GM19468 (cell line): ENCODE data around the gene IBSP.

Source experiments
- ATAC-seq: cut with Tn5 transposase; IDR thresholded peaks from one replicate; pipeline ENCODE4 v1.9.1; 2021; ENCODE audit warnings: mild to moderate bottlenecking, moderate library complexity, moderate number of reproducible peaks; ENCODE audit not compliant: unreplicated experiment; ENCODE audit errors: extremely low read depth

IBSP gene, protein sequence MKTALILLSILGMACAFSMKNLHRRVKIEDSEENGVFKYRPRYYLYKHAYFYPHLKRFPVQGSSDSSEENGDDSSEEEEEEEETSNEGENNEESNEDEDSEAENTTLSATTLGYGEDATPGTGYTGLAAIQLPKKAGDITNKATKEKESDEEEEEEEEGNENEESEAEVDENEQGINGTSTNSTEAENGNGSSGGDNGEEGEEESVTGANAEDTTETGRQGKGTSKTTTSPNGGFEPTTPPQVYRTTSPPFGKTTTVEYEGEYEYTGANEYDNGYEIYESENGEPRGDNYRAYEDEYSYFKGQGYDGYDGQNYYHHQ

DNA sequence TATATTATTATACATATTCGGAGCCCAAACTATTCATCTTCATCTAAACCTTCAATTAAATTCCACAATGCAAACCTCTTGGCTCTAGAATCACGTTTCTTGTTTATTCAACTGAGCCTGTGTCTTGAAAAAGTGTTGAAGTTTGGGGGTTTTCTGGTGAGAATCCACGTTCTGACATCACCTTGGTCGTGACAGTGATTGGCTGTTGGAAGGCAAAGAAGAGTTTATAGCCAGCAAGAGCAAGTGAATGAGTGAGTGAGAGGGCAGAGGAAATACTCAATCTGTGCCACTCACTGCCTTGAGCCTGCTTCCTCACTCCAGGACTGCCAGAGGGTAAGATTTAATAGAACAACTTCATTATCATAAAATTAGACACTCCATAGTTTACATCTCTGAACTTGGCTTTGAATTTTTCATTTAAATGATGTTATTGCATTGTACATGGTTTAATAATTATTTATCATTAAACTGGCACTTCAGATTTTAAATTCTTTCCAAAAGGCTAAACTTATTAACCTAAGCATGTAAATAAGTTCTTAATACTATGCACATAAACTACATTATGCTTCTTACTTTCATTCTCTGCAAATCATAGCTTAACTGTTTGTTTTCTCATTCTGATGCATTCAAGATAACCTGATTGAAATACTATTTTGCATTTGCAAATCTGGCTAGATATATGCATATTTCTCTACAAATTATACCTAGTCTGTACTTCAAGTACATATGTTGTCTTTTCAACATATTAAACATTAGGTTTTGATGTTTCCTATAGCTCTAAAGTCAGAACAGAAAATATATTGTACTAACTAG is at the start of gene IBSP:
Gene IBSP (plus strand): TSS at position 254 of the 813 bp plus-strand sequence. CDS start 2,808 bp downstream, outside the sequence.
- no peak for ATAC-seq

DNA sequence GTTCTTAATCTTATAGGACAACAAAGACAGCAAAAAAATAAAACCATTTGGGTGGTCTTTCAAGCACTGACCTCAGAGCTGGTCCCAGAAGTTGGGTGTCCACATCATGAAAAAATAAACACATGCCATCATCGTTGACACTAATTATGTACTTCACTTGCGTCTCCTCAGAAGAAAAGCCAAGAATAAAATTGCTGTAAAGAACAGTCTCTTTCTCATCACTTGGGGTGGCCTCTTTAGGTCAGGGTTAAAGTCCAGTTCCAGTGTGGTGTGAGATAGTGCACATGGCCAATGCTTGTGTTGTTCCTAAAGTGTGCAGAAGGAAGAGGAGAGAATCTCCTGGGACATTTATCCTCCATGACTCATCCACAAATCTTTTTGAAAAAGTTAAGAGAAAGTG is 49.5 kb upstream of the IBSP start:
- ATAC-seq: no peak

DNA sequence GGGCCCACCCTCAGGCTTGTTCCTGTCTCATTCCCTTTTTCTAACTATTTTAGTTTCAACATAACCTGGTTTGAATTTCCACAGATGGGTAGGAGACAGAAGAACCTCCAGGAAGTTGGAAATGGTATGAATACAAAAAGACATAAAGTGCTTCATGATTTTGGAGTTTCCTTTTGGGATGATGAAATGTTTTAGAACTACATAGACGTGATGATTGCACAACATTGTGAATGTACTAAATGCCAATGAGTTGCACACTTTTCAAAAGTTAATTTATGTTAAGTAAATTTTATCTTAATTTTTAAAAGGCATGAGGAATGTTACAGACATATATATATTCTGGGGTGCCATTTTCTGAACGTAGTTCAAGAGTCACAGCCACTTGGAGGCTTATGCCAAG is 41.1 kb upstream of the IBSP start:
- ATAC-seq: no peak

DNA sequence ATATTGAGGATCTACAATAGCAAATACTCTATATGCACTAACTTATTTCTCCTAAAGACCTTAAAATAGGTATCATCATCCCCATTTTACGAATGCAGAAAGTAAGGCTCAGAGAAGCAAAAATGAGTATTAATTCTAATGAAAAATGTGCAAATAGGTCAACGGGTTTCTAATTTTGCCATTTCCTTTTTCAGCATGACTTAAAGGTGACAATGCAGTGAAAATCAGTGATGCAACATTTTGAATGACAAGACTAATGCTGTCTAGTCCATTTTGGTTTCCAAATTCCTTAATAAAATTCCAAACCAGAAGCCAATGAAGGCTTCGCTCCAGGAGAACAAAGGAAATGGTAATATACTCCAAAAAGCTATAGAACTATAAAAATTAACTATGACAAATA is 37.0 kb upstream of the IBSP start:
- no peak for ATAC-seq

DNA sequence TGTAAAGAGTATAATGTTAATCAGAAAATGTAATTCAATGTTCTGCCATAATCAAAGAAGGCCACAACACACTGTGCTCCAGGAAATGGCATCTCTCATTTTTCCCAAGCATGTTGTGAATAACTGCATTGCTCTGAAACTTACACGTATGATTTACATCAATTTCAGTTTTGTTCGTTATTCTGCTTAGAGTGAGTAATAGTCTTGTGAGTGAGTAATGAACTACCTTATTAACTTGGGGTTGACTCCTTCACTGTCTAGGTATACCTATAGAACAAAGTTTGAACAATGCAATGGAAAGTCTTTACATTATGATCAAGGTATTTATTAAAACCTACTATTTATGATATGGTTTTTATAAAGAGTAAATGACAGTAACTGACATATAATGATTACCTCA is 17.8 kb upstream of the IBSP start:
- no peak for ATAC-seq

DNA sequence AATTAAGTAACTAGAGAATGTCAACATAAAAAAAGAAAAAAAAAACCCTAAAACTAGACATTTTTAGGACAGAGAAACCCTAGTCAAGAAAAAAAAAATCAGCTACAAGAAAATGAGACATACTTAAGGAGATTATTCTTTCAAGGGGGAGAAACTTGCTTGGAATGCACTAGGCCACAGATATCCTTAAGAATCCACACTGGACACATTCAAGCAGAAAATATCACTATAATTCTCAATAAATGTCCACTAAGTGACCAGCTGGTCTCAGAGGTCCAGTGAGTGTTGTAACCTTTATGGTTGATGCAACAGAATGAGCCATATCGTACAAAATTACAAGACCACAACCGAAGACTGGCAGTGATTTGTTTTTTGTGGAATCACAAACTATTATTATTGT is 15.6 kb upstream of the IBSP start:
- no peak for ATAC-seq

DNA sequence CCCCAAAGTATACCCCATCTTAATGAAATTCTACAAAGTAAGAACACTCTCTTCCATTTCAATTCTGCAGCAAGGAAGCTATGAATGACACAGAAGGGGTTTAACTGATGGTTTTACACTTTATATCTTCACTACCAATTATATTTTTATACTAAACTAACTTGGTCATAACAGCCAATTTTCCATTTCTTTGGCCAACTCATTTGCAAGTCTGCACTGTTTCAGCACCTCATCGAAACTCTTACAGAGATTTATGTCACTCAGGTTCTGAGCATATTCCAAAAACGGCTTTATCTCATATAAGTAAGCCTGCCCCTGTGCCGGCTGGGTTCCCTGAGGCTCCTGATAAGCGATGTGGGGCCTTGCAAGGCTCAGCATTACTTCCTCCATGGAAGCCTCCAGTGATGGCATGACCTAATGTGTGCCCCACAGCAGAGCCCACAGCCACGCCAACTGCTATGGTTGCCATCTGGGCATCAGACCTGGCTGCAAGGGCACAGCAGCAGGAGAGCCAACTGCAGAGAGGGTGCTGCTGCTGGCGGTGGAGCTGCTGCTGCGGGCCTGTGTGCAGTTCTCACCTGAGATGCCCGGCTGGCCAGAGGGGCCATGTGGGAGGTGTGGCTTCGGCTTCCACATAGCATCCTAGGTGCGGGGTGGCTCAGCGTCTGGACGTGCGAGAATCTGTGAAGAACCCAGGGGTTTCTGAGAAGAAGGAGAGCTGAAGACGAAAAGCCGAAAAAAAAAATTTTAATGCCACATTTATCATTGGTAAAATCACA is 13.4 kb upstream of the IBSP start:
- ATAC-seq: no peak

DNA sequence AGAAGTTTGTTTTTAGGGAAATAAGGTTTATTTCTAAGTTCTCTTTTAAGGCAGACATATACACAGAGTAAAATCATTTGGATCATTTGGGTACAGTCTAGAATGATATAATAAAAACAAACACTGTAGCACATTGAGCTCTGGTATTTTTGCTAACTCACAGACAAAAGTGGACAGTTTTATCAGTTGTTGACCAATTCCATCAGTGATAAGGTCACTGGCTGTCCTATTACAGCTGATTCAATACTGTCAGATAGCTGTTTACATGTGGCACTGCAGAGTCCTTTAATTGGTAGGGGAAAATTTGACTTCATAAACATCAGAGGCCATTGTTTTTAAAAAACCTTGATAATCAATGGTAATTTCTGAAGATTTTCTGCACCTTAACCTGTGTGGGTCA is 3.5 kb downstream of the IBSP start:
- no peak for ATAC-seq

DNA sequence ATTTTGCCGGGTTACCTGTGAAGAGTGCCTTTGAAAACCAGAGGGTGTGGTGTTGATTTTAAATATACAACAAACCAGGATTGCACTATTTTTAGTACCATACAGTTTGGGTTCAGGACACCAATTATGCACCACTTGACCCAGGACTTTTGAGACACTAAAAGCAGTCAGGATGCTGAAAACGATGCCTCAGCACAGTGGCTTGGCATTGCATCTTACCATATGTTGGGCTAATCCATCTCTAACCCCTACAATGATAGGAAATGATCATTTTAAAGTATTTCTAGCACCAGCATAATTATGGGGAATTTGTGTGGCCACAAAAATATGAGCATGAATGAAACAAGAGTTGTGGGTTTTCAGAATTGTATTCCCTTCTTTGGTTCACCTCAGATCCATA is 4.1 kb downstream of the IBSP start:
- ATAC-seq: no peak

DNA sequence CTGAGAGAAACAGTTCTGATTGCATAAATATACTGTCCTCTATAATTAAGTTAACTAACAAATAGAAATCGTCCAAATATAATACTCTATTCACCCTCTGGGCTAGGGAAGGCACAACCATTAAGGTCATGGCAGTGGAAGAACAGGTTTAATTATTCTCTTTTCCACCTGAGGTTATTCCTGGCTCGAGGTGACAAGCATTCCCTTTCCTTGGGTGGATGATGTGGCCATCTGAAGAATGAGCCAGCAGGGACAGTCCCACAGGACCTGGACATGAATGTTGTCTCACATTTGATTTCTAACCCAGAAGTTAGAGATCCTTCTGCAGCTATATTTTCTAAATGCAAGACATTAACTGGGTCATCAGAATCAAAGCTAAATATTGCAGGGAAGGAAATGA is 5.5 kb downstream of the IBSP start:
- no peak for ATAC-seq

DNA sequence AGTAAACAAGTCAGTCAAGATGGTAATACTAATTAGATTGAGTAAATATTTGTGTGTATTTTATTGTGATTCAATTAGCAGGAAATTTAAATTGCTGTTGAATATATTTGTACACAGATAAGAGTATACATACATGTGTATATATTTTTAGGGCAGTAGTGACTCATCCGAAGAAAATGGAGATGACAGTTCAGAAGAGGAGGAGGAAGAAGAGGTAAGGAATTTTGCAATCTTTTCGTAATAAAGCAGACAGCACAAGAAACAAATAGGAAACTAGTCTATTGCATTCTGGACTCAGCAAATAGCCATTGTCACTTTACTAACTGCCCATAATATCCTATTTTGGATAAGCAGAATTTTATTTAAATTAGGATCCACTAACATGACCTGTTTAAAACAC is 6.6 kb downstream of the IBSP start:
- no peak for ATAC-seq

DNA sequence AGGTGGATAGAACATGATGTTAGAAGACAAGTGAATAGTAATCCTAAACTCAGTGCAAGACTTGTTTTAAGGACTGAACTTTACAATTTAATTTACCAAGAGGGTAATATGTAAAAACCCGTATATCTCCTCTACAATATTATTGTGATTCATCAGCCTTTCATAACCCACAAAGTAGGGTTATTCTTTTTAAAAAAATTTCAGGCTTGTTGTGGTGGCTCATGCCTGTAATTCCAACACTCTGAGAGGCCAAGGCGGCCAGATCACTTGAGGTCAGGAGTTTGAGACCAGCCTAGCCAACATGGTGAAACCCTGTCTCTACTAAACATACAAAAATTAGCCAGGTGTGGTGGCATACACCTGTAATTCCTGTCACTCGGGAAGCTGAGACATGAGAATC is 7.2 kb downstream of the IBSP start:
- no peak for ATAC-seq

DNA sequence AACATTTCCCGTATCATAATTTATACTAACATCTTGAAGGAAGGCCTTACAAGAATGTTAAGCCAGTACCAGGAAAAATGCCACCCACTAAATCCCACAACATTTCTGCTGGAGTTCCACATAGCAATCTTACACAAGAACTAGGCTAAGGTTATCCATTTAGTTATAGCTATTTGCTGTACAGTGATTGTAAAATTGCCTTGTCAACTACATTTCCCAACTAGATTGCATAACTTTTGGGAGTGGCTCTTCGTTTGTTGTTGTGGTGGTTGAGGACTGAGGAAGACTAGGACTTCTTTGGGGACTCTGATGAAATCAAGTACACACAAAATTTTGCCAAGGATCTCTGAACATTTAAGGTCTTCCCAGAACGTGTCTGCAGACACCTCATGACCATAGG is 8.0 kb downstream of the IBSP start:
- ATAC-seq: no peak

DNA sequence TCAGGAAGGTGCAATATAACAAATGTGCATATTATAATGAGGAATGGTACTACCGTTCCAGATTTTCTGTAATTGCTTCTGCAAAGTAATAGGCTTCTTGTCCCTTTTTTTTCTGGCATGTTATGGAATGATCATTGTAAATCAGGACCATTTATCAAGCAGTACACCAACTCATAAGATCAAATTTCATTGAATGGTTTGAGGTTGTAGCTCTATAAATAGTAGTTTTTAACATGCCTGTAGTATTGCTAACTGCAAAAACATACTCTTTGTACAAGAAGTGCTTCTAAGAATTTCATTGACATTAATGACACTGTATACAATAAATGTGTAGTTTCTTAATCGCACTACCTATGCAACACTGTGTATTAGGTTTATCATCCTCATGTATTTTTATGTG is 12.6 kb downstream of the IBSP start:
- no peak for ATAC-seq

DNA sequence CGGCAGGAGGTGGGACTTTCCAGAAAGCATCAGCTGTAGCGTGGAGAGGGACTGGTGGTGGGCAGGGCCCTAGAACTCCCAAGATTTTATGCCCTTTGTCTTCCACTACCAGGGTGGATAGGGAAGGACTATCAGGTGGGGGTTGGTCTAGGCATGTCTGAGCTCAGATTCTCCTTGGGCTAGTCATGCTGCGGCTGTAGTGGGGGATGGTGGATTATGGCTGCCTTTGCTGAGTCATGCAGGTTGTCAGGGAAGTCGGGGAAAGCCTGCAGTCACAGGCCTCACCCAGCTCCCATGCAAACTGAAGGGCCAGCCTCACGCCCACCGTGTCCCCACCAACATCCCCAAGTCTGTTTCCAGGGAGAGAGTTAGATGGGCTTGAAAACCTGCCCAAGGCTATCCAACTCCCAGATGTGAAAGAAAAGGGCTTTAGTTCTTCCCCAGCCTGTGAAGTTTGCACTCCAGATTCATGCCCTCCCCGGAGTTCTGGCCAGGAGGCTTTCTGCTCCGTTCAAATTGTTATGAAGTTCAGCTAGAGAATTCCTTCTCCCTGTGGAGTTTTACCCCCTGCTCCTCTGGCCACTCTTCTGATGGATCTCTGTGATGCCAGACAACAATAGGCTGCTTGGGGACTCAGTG is 20.0 kb downstream of the IBSP start:
- ATAC-seq: no peak

DNA sequence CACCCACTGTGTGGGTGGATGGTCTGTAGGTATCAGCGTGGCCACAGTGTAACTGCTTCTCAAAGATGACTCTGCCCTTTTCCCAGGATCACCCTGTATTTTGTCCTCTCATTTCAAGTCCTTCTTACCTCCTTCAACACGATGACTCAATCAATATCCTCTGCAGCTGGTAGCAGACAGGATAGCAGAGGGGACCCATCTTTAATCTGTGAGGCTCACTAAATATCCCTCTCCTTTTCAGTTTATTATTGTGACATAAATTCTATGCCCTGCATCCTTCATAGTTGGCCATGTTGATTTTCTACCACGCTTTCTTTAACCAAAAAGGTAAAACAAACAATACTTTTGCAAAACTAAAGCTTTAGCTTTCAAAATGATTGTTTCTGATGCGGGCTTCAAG is 23.8 kb downstream of the IBSP start:
- no peak for ATAC-seq

DNA sequence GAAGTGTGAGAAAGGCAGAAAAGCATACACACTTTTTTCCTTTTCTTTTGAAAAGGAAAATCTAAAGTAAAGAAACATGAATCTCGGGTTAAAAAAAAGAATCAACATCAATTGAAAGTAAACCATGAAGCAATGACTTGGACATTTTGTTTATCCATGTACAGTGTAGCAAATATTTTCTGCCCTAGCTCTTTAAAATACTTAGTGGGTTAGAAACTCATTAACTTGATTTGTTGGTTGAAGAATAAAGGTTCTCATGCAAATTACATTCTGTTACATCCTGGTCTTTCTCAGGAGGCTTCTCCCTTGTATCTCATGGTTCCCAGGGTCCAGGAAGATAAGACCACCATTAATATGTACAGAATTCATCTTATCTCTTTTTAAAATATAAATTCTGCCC is 24.4 kb downstream of the IBSP start:
- ATAC-seq: no peak

DNA sequence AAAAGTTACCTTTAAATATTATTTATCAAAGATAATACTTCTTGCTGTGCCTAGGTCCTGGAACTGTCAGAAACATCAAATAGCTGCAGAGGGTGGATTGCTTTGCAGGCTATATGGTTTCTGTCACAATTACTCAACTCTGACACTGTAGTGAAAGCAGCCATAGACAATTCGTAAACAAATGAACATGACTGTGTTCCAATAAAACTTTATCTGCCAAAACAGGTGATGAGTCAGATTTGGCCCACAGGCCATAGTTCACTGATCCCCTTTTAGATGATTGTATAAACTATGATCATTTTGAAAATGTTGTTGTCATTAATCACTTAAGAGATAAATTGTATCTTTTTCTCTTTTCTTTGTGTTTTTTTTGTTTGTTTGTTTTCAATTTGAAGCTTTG is 25.0 kb downstream of the IBSP start:
- ATAC-seq: no peak

DNA sequence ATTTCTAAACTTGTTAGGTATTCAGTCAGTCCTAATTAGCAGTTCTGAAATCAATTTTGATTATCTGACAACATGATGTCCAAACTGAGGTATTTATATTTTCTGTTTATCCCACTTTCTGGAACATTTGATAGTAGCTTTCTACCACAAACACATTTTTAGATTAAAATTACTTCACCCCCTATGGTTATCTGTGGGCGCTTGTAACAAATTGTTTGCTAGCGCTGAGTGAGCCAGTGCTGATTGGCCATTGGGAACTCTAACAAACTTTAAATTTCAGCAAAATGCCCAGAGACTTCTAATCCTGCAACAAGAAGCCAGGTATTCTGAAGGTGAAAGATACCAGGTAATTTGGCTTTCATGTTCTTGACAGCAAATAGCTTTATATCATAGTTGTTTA is 33.3 kb downstream of the IBSP start, which contains the start of gene MEPE:
Gene MEPE (plus strand): TSS at position 301 of the 400 bp plus-strand sequence. CDS start 1,746 bp downstream, outside the sequence.
- no peak for ATAC-seq

DNA sequence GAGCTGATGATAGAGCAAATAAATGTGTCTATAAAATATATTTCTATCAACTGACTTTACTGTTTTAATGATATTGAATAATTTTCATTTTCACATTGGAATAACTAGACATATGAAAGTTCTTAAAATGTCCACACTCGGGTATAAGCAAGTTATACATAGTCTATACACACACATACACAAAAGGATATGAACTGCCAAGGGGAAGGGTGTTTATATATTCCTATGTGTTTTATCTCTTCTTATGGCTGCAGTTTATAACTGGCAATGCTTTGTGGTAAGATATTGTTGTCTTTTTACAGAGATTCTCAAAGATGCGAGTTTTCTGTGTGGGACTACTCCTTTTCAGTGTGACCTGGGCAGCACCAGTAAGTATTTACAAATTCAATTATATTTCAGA is 35.0 kb downstream of the IBSP start:
- ATAC-seq: no peak
